ENCODE measurements around the gene SFXN5. TPM values are rescaled to one million over a fixed set of nuclear protein-coding genes. Genes with fewer than 3 reads are reported as not detected.
"Not testable (repeated sequence)": the region's sequence is repeated elsewhere in the genome, so short reads cannot be mapped to it uniquely, and the experiment has no call there.

Gene SFXN5
- polyA plus RNA-seq: 1 to 10 TPM; 2.8 to 5.3 (median 4.5) TPM

GRCh38 chr2:73071360-73072128 is at the start of gene SFXN5:
Gene SFXN5 (minus strand): TSS chr2:73071712. CDS start chr2:73071705, 7 bp downstream.
- 1% methylated on average over 64 to 67 of the region's 67 CpGs for WGBS, 3 donors

GRCh38 chr2:73119611-73120239 is 48.2 kb upstream of the SFXN5 start:
- 62 to 83% (median 76%) methylated on average over 11 of the region's 11 CpGs for WGBS, 3 donors
- not testable (repeated sequence) for H3K27ac ChIP-seq (ENCODE audit: low read depth, low read length)

More at GRCh38 chr2:73071360-73072128, at the start of gene SFXN5:
- no peak within 1 kb of the TSS for H3K27ac ChIP-seq (ENCODE audit: low read depth, low read length)

- WGBS, 3 donors: 60 to 82% (median 70%) methylated on average over 1 of the region's 1 CpG
- H3K27ac ChIP-seq (ENCODE audit: low read depth, low read length): no peak overlapping the region
Observed at GRCh38 chr2:73117441-73117840, 45.9 kb upstream of the SFXN5 start.

- no peak overlapping the region for H3K27ac ChIP-seq (ENCODE audit: low read depth, low read length)
- WGBS, 3 donors: 70 to 75% (median 74%) methylated on average over 7 to 8 of the region's 8 CpGs
Observed at GRCh38 chr2:73116182-73116960, 44.9 kb upstream of the SFXN5 start.

GRCh38 chr2:73114273-73114867 is 42.9 kb upstream of the SFXN5 start:
- WGBS, 3 donors: 83 to 91% (median 90%) methylated on average over 4 of the region's 4 CpGs
- H3K27ac ChIP-seq (ENCODE audit: low read depth, low read length): no peak overlapping the region

GRCh38 chr2:73112913-73113854 is 41.7 kb upstream of the SFXN5 start, which contains the start of gene RAB11FIP5:
Gene RAB11FIP5 (minus strand): TSS chr2:73112948. CDS start chr2:73112777, 171 bp downstream.
- H3K27ac ChIP-seq (ENCODE audit: low read depth, low read length): peak within 1 kb of the TSS; percentile 84
- 1 to 2% (median 2%) methylated on average over 65 to 91 of the region's 93 CpGs for WGBS, 3 donors

- 1 to 3% (median 2%) methylated on average over 75 to 88 of the region's 88 CpGs for WGBS, 3 donors
- H3K27ac ChIP-seq (ENCODE audit: low read depth, low read length): peak overlapping the region; percentile 68
Observed at GRCh38 chr2:73112026-73112912, 40.8 kb upstream of the SFXN5 start.

GRCh38 chr2:73111073-73112025 is 39.8 kb upstream of the SFXN5 start:
- 12 to 25% (median 23%) methylated on average over 14 to 16 of the region's 16 CpGs for WGBS, 3 donors

GRCh38 chr2:73110168-73111072 is 38.9 kb upstream of the SFXN5 start:
- WGBS, 3 donors: 72 to 74% (median 73%) methylated on average over 4 of the region's 4 CpGs
- H3K27ac ChIP-seq (ENCODE audit: low read depth, low read length): no peak overlapping the region

More at GRCh38 chr2:73111073-73112025, 39.8 kb upstream of the SFXN5 start:
- no peak overlapping the region for H3K27ac ChIP-seq (ENCODE audit: low read depth, low read length)

GRCh38 chr2:73109431-73110167 is 38.1 kb upstream of the SFXN5 start:
- H3K27ac ChIP-seq (ENCODE audit: low read depth, low read length): no peak overlapping the region
- 89 to 95% (median 89%) methylated on average over 5 of the region's 5 CpGs for WGBS, 3 donors

GRCh38 chr2:73107211-73107926 is 35.9 kb upstream of the SFXN5 start:
- no peak overlapping the region for H3K27ac ChIP-seq (ENCODE audit: low read depth, low read length)
- WGBS, 3 donors: 39 to 64% (median 63%) methylated on average over 11 to 12 of the region's 12 CpGs

GRCh38 chr2:73106791-73107190 is 35.3 kb upstream of the SFXN5 start:
- H3K27ac ChIP-seq (ENCODE audit: low read depth, low read length): no peak overlapping the region
- WGBS, 3 donors: 72 to 95% (median 89%) methylated on average over 3 of the region's 3 CpGs

- H3K27ac ChIP-seq (ENCODE audit: low read depth, low read length): no peak overlapping the region
- 92 to 98% (median 96%) methylated on average over 2 of the region's 2 CpGs for WGBS, 3 donors
Observed at GRCh38 chr2:73105511-73105971, 34.0 kb upstream of the SFXN5 start.

Measured in adipose tissue (tissue), 3 donors.